Brain microvascular endothelial cell (primary cell): ENCODE data around the gene PBX1.
A peak's percentile ranks its signal among the peaks of the same experiment; 100 is the strongest.

Experiments
- DNase-seq: peaks from one replicate; pipeline ENCODE4 v3.0.0-alpha.2; 2020
- H3K27ac ChIP-seq: fragments of 250-450 bp; sonication (Bioruptor Pico); 2 replicates; pipeline ENCODE4 v1.5.1; 2020; ENCODE audit warnings: mild to moderate bottlenecking, moderate library complexity
- H3K27me3 ChIP-seq: fragments of 250-450 bp; sonication (Bioruptor Pico); replicated peaks from 2 replicates; pipeline ENCODE4 v1.5.1; 2020; ENCODE audit warnings: mild to moderate bottlenecking
- H3K36me3 ChIP-seq: fragments of 250-450 bp; sonication (Bioruptor Pico); replicated peaks from 2 replicates; pipeline ENCODE4 v1.5.1; 2020; ENCODE audit warnings: mild to moderate bottlenecking
- H3K4me3 ChIP-seq: 2 replicates; pipeline ENCODE4 v1.5.1; 2011; ENCODE audit warnings: low read depth, mild to moderate bottlenecking, control low read depth, low read length, moderate library complexity
- in situ Hi-C: cut with HindIII; loops from 2 replicates; pipeline ENCODE4 v1.10.0; 2017; ENCODE audit warnings: low sequenced_read_pairs, low pct_ligation_motif_present
- TF ChIP-seq, protein P1 (sequence below): IDR thresholded peaks from 2 replicates; pipeline ENCODE4 v1.5.1; 2011; ENCODE audit warnings: low read depth, mild to moderate bottlenecking, moderate library complexity, low read length, control low read depth, inconsistent platforms; ENCODE audit errors: missing control alignments

Gene PBX1

GRCh38 chr1:164577291-164577690, 18.3 kb downstream of the PBX1 start:
- Histone ChIP-seq H3K27ac (peak overlapping the region; percentile 88), H3K27me3 (no peaks in the 10 kb centered on the region), H3K4me3 (no peak overlapping the region), H3K36me3 (peaks cover 3% of the 10 kb centered on the region)
- peak; percentile 25 for DNase-seq
- TF ChIP-seq, protein P1, sequence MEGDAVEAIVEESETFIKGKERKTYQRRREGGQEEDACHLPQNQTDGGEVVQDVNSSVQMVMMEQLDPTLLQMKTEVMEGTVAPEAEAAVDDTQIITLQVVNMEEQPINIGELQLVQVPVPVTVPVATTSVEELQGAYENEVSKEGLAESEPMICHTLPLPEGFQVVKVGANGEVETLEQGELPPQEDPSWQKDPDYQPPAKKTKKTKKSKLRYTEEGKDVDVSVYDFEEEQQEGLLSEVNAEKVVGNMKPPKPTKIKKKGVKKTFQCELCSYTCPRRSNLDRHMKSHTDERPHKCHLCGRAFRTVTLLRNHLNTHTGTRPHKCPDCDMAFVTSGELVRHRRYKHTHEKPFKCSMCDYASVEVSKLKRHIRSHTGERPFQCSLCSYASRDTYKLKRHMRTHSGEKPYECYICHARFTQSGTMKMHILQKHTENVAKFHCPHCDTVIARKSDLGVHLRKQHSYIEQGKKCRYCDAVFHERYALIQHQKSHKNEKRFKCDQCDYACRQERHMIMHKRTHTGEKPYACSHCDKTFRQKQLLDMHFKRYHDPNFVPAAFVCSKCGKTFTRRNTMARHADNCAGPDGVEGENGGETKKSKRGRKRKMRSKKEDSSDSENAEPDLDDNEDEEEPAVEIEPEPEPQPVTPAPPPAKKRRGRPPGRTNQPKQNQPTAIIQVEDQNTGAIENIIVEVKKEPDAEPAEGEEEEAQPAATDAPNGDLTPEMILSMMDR, result no peak
- in situ Hi-C loops, result no loop called here

- Histone ChIP-seq H3K4me3 (no peak overlapping the region), H3K36me3 (peaks cover under 1% of the 10 kb centered on the region), H3K27ac (no peak overlapping the region), H3K27me3 (no peaks in the 10 kb centered on the region)
- DNase-seq, result no peak
- in situ Hi-C loops, result no loop called here
- TF ChIP-seq, protein P1, result no peak
Observed at GRCh38 chr1:164578479-164579200, 19.7 kb downstream of the PBX1 start.

DNA sequence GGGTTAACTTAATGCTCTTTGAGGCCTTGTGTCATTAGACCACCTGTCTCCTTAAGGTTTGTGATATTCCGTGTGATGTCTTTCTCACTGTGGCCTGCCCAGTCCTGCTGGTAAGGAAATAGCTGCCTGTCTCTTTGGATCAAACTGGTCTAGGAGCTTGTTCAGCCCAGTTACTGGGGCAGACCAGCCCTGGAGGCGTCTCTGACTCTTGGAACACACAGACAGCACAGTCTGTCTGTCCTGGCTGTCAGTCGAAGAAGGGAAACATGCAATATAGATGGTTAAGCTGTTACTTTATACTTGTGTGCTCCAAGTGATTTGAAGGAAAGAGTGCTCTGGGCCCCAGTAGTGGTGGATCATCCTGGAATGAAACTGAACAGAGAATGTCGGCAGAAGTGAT, 20.4 kb downstream of the PBX1 start:
- Histone ChIP-seq H3K27me3 (no peaks in the 10 kb centered on the region), H3K27ac (no peak overlapping the region), H3K36me3 (no peaks in the 10 kb centered on the region), H3K4me3 (no peak overlapping the region)
- in situ Hi-C loops, result no loop called here
- no peak for DNase-seq
- TF ChIP-seq, protein P1, result no peak

- in situ Hi-C loops, result no loop called here
- no peak overlapping the region for H3K4me3 ChIP-seq
- DNase-seq, result no peak
- H3K36me3 ChIP-seq, result no peaks in the 10 kb centered on the region
- TF ChIP-seq, protein P1, result no peak
- H3K27ac ChIP-seq, result no peak overlapping the region
- no peaks in the 10 kb centered on the region for H3K27me3 ChIP-seq
Observed at GRCh38 chr1:164581762-164582161, 22.8 kb downstream of the PBX1 start.

GRCh38 chr1:164583196-164583595, 24.2 kb downstream of the PBX1 start:
- in situ Hi-C loops, result no loop called here
- TF ChIP-seq, protein P1, result no peak
- Histone ChIP-seq H3K36me3 (no peaks in the 10 kb centered on the region), H3K27me3 (no peaks in the 10 kb centered on the region), H3K27ac (no peak overlapping the region), H3K4me3 (no peak overlapping the region)
- DNase-seq, result no peak

- no peak for DNase-seq
- H3K27ac ChIP-seq, result no peak overlapping the region
- H3K4me3 ChIP-seq, result no peak overlapping the region
- TF ChIP-seq, protein P1, result no peak
- in situ Hi-C loops, result no loop called here
- no peaks in the 10 kb centered on the region for H3K36me3 ChIP-seq
- no peaks in the 10 kb centered on the region for H3K27me3 ChIP-seq
Observed at GRCh38 chr1:164583835-164584539, 25.0 kb downstream of the PBX1 start.
